PC-3 (cell line): ENCODE data around the gene MAP4K2. TPM values are rescaled to one million over a fixed set of nuclear protein-coding genes. Genes with fewer than 3 reads are reported as not detected.
A peak's percentile ranks its signal among the peaks of the same experiment; 100 is the strongest.
"Not testable (repeated sequence)": the region's sequence is repeated elsewhere in the genome, so short reads cannot be mapped to it uniquely, and the experiment has no call there.

ENCODE experiments used
- ATAC-seq: fragments of 200-7000 bp; cut with Tn5 transposase; 2 replicates; pipeline ENCODE4 v1.9.1; 2020; ENCODE audit warnings: mild to moderate bottlenecking, moderate library complexity
- BruUV-seq: library from RNA; stranded (reverse); fragments of 400-500 nt; replicated peaks from 2 replicates; lab custom pipeline; 2021; lab: Mats Ljungman, UMichigan
- CTCF ChIA-PET: fragments of 300-600 bp; sonication (Branson Sonifier 250); formaldehyde crosslinking; loops from one replicate; lab custom pipeline; 2022; ENCODE audit warnings: antibody characterized with exemption; lab: Charles Lee
- POLR2A ChIA-PET: fragments of 300-600 bp; sonication (Branson Sonifier 250); formaldehyde crosslinking; loops from one replicate; lab custom pipeline; 2022; ENCODE audit warnings: antibody characterized with exemption; ENCODE audit not compliant: unreplicated experiment; lab: Charles Lee
- DNase-seq: peaks from one replicate; pipeline ENCODE4 v3.0.0-alpha.2; 2015
- H2AFZ ChIP-seq: fragments of 300-600 bp; sonication (generic); 2 replicates; pipeline ENCODE4 v1.6.0; 2016; ENCODE audit warnings: antibody characterized with exemption, low read length
- H3F3A ChIP-seq: fragments of 300-600 bp; sonication (generic); one replicate; pipeline ENCODE4 v1.6.0; 2017; ENCODE audit warnings: antibody characterized with exemption, low read length, control low read depth, mild to moderate bottlenecking; ENCODE audit not compliant: unreplicated experiment
- H3K27ac ChIP-seq: fragments of 300-600 bp; sonication (generic); 2 replicates; pipeline ENCODE4 v1.5.1; 2016; ENCODE audit warnings: mild to moderate bottlenecking, low read length
- H3K27me3 ChIP-seq: fragments of 300-600 bp; sonication (generic); 2 replicates; pipeline ENCODE4 v1.6.1; 2016; ENCODE audit warnings: low read length, mixed read lengths
- H3K36me3 ChIP-seq: fragments of 300-600 bp; sonication (generic); 2 replicates; pipeline ENCODE4 v1.6.1; 2016; ENCODE audit warnings: low read depth, mixed run types, low read length, mixed read lengths
- H3K4me1 ChIP-seq: fragments of 300-600 bp; sonication (generic); 2 replicates; pipeline ENCODE4 v1.5.1; 2016; ENCODE audit warnings: low read length; ENCODE audit not compliant: insufficient read depth
- H3K4me2 ChIP-seq: fragments of 300-600 bp; sonication (generic); 2 replicates; pipeline ENCODE4 v1.6.0; 2016; ENCODE audit warnings: low read length
- H3K4me3 ChIP-seq: fragments of 300-600 bp; sonication (generic); 2 replicates; pipeline ENCODE4 v1.5.1; 2016; ENCODE audit warnings: mild to moderate bottlenecking, low read length, mixed read lengths
- H3K79me2 ChIP-seq: fragments of 300-600 bp; sonication (generic); 2 replicates; pipeline ENCODE4 v1.6.1; 2017; ENCODE audit warnings: low read length, mixed read lengths
- H3K9ac ChIP-seq: fragments of 300-600 bp; sonication (generic); 2 replicates; pipeline ENCODE4 v1.6.0; 2016; ENCODE audit warnings: mild to moderate bottlenecking, low read length
- H3K9me2 ChIP-seq: fragments of 300-600 bp; sonication (generic); replicated peaks from 2 replicates; pipeline ENCODE4 v1.6.1; 2016; ENCODE audit warnings: mixed run types, low read length, mixed read lengths
- H3K9me3 ChIP-seq: fragments of 300-600 bp; sonication (generic); 2 replicates; pipeline ENCODE4 v1.6.1; 2016; ENCODE audit warnings: low read length, mixed read lengths
- H4K20me1 ChIP-seq: fragments of 300-600 bp; sonication (generic); 2 replicates; pipeline ENCODE4 v1.6.1; 2016; ENCODE audit warnings: low read length, mixed read lengths
- CTCF ChIP-seq: fragments of 300-600 bp; sonication (generic); conservative IDR thresholded peaks from 2 replicates; pipeline ENCODE4 v1.5.1; 2017; ENCODE audit warnings: antibody characterized with exemption, low read depth, mild to moderate bottlenecking, low read length
- EZH2 ChIP-seq: fragments of 300-600 bp; sonication (generic); IDR thresholded peaks from one replicate; pipeline ENCODE4 v1.6.1; 2017; ENCODE audit warnings: antibody characterized with exemption, mild to moderate bottlenecking, low read length; ENCODE audit not compliant: unreplicated experiment
- EZH2phosphoT487 ChIP-seq: fragments of 300-600 bp; sonication (generic); IDR thresholded peaks from 2 replicates; pipeline ENCODE4 v1.6.1; 2018; ENCODE audit warnings: mild to moderate bottlenecking, antibody characterized with exemption, low read length, borderline replicate concordance
- intact Hi-C: fragments of 100-400 bp; cut with micrococcal nuclease; formaldehyde crosslinking; loops from 2 replicates; pipeline ENCODE4 v1.9.0; 2023
- total RNA-seq: library from RNA; depleted of rRNA; stranded (reverse); fragments of >200 nt; gene quantifications from 2 replicates; pipeline ENCODE4 v1.2.3, GENCODE V29; 2014

The MAP4K2 gene
- total RNA-seq, 1 experiment from 2014 or later = 55.6 TPM

GRCh38 chr11:64823568-64824119 is 20.6 kb upstream of the MAP4K2 start:
- Histone ChIP-seq H2AFZ (no peak overlapping the region), H3K27ac (no peak overlapping the region), H3K79me2 (no peaks in the 10 kb centered on the region), H3F3A (no peaks in the 10 kb centered on the region), H3K9me2 (no peaks in the 10 kb centered on the region), H3K4me1 (no peaks in the 10 kb centered on the region), H3K9ac (no peak overlapping the region), H3K27me3 (no peaks in the 10 kb centered on the region), H3K9me3 (no peaks in the 10 kb centered on the region), H4K20me1 (no peaks in the 10 kb centered on the region), H3K36me3 (peaks cover 23% of the 10 kb centered on the region), H3K4me3 (no peak overlapping the region), H3K4me2 (no peak overlapping the region)
- ATAC-seq (no peak), DNase-seq (no peak)
- TSS peak; percentile 25 for BruUV-seq
- intact Hi-C loops = no loop called here
- CTCF ChIA-PET = no interaction called here
- TF ChIP-seq EZH2phosphoT487 = no peak
- TF ChIP-seq CTCF = no peak
- no peak for TF ChIP-seq EZH2
- POLR2A ChIA-PET = no interaction called here

- TF ChIP-seq EZH2 (no peak), CTCF (no peak), EZH2phosphoT487 (no peak)
- intact Hi-C loops = no loop called here
- H3K9me2 ChIP-seq = no peaks in the 10 kb centered on the region
- DNase-seq = no peak
- H3K79me2 ChIP-seq = no peaks in the 10 kb centered on the region
- ChIA-PET POLR2A (no interaction called here), CTCF (interaction anchor here (0.7 kb wide), 1 partner anchor 541 kb away, joined by 3 read pairs; no protein-coding TSS in a partner anchor)
- H2AFZ ChIP-seq = no peak overlapping the region
- H3K36me3 ChIP-seq = no peaks in the 10 kb centered on the region
- H3K27ac ChIP-seq = no peak overlapping the region
- no peak for ATAC-seq
- no peaks in the 10 kb centered on the region for H3K9me3 ChIP-seq
- BruUV-seq = no TSS peak
- no peak overlapping the region for H3K4me2 ChIP-seq
- H4K20me1 ChIP-seq = no peaks in the 10 kb centered on the region
- no peak overlapping the region for H3K9ac ChIP-seq
- H3F3A ChIP-seq = no peaks in the 10 kb centered on the region
- no peaks in the 10 kb centered on the region for H3K27me3 ChIP-seq
- H3K4me3 ChIP-seq = no peak overlapping the region
- no peaks in the 10 kb centered on the region for H3K4me1 ChIP-seq
These were observed 14.5 kb upstream of the MAP4K2 start for GRCh38 chr11:64817476-64817875.

- CTCF ChIA-PET = not testable (repeated sequence)
These were observed 12.4 kb upstream of the MAP4K2 start for GRCh38 chr11:64815433-64815832.

More at GRCh38 chr11:64815433-64815832, 12.4 kb upstream of the MAP4K2 start:
- POLR2A ChIA-PET, H3K9me2 ChIP-seq, H3K36me3 ChIP-seq, H3K4me2 ChIP-seq, H3K27ac ChIP-seq, H3K9ac ChIP-seq, H3K79me2 ChIP-seq, H3F3A ChIP-seq, ATAC-seq, BruUV-seq, H3K27me3 ChIP-seq, H3K4me1 ChIP-seq, H3K9me3 ChIP-seq, H2AFZ ChIP-seq, H3K4me3 ChIP-seq, H4K20me1 ChIP-seq, intact Hi-C loops, DNase-seq: not testable (repeated sequence)
